Gastrocnemius medialis (tissue), 4 donors: ENCODE measurements around the gene CDH4. TPM values are rescaled to one million over a fixed set of nuclear protein-coding genes. Genes with fewer than 3 reads are reported as not detected.

Experiments used
- ATAC-seq, 2 donors: fragments of 150-250 bp; one replicate each; pipeline ENCODE4 v1.9.1; 2016
- DNase-seq, 2 donors: peaks; one replicate each; pipeline ENCODE4 v3.0.0-alpha.2; 2019
- H3K27ac ChIP-seq, 4 donors: fragments of 200-600 bp; sonication (generic); 1 replicate in 1 of 4; 2 replicates in 3 of 4; pipeline ENCODE4 v1.5.1; 2016 to 2018; ENCODE audit warnings: mild to moderate bottlenecking in 2 of 4, moderate library complexity in 1 of 4
- H3K27me3 ChIP-seq, 3 donors: fragments of 200-600 bp; sonication (generic) in 2 of 3; 1 replicate in 1 of 3; 2 replicates in 2 of 3; pipeline versions ENCODE4 v1.5.1 to v1.6.0; 2016 to 2019; ENCODE audit warnings: mild to moderate bottlenecking in 1 of 3, moderate library complexity in 1 of 3
- H3K36me3 ChIP-seq, 2 donors: fragments of 200-600 bp; sonication (generic) in 1 of 2; one replicate each; pipeline ENCODE4 v1.5.1; 2017 to 2018
- H3K4me1 ChIP-seq, 2 donors: fragments of 200-600 bp; sonication (generic) in 1 of 2; one replicate each; pipeline ENCODE4 v1.5.1; 2016 to 2017; ENCODE audit warnings: mild to moderate bottlenecking in 2 of 2
- H3K4me3 ChIP-seq, 4 donors: fragments of 200-600 bp; sonication (generic) in 3 of 4; 1 replicate in 1 of 4; 2 replicates in 3 of 4; pipeline ENCODE4 v1.5.1; 2016 to 2019; ENCODE audit warnings: mild to moderate bottlenecking in 2 of 4
- H3K9me3 ChIP-seq, 3 donors: fragments of 200-600 bp; sonication (generic) in 2 of 3; 1 replicate in 1 of 3; 2 replicates in 2 of 3; pipeline ENCODE4 v1.5.1; 2016 to 2019
- CTCF ChIP-seq, 5 experiments: fragments of 450-650 bp in 3 of 5; fragments of 200-600 bp in 2 of 5; sonication (generic) in 2 of 5; IDR thresholded peaks in 4 of 5; conservative IDR thresholded peaks in 1 of 5; 1 replicate in 4 of 5; 2 replicates in 1 of 5; pipeline ENCODE4 v1.5.1; 2016 to 2019; ENCODE audit warnings: antibody characterized with exemption in 5 of 5, mild to moderate bottlenecking in 3 of 5, moderate library complexity in 3 of 5
- POLR2A ChIP-seq, 2 donors: fragments of 450-650 bp; IDR thresholded peaks; one replicate each; pipeline ENCODE4 v1.6.1; 2017; ENCODE audit warnings: antibody characterized with exemption in 2 of 2, mild to moderate bottlenecking in 2 of 2, moderate library complexity in 2 of 2
- in situ Hi-C, 4 donors: fragments of 200-750 bp; cut with MboI; loops; one replicate each; pipeline versions ENCODE4 v1.15.0 to v1.8.0; 2017; ENCODE audit warnings: low sequenced_read_pairs in 4 of 4
- intact Hi-C: fragments of 100-400 bp; cut with DNase I; formaldehyde crosslinking; loops from one replicate; pipeline ENCODE4 v1.15.1; 2023; ENCODE audit warnings: low total_unique reads
- total RNA-seq, 4 donors: library from RNA; depleted of rRNA; stranded (reverse); fragments of >200 nt; gene quantifications; one replicate each; pipeline versions ENCODE4 v1.1.0 to v1.2.3, GENCODE V29; 2016

The CDH4 gene
- total RNA-seq, 4 donors from 2014 or later = 0.38 to 1.2 (median 0.86) TPM

DNA sequence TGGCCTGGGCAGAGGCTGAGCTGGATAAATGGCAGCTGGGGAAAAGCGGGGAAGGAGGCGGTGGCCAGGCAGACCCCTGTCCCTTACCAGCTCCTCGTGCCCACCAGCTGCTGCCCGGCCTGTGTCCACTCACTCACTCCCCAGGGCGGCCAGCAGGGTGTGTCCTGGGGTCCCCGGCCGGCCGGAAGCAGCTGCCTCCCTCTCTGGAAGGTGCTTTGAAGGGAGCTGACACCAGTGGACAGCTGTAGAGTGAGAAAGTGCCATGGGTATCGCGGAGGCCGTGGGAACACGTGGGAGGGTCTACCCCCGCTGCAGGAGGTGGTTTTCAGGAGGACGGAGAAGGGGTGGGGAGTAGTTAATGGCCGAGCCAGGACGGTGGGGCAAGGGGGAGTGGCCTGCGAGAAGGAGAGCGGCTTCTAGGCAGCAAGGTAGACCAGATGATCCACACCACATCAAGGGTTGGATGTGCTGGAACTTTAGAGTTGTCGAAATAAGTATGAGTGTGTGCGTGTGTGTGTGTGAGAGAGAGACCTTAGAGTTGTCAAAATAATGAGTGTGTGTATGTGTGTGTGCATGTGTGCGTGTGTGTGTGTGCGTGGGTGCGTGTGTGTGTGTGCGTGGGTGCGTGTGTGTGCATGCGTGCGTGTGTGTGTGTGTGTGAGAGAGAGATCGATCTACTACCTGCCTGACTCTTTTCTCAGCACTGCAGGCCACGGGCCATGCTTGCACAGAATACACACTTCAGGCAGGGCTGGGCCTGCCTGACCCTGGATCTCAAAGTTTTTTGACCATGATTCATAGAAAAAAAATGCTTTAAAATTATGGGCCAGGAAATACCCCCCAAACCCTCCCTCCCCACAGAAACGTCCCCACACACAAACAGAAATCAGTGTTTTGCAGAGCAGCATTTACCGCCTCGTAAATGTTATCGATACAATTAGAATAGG lies 43.9 kb downstream of the CDH4 start:
- no peaks in the 10 kb centered on the region for H3K9me3 ChIP-seq
- H3K4me1 ChIP-seq = no peaks in the 10 kb centered on the region
- no peaks in the 10 kb centered on the region for H3K27me3 ChIP-seq
- H3K27ac ChIP-seq = no peak overlapping the region
- in situ Hi-C loops (no loop called here), intact Hi-C loops (no loop called here)
- no peaks in the 10 kb centered on the region for H3K36me3 ChIP-seq
- TF ChIP-seq CTCF (IDR thresholded peaks at IDR 0.05 in 4 of 5, conservative IDR thresholded peaks at IDR 0.05 in 1 of 5) (no peak), POLR2A (IDR thresholded peaks at IDR 0.05) (no peak)
- H3K4me3 ChIP-seq = no peak overlapping the region
- no peak for DNase-seq
- no peak for ATAC-seq

DNA sequence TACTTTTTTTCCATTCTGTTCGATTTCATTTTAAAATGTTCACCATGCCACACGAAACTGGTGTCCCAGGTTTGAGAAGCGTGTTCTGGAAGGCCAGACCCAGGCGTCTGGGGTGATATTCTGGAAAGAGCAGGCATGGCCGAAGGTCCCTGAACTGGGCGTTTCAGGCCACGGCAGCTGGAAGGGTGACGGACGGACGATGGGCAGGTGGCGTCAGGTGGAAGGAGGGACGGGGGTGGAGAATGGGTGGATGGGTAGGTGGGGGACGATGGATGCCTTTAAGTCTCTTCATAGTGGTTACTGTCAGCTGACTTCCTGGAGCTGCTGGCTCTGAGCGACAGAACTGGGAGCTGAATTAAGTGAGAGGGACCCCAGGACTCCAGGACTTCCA lies 44.6 kb downstream of the CDH4 start:
- in situ Hi-C loops = no loop called here
- H3K9me3 ChIP-seq = no peaks in the 10 kb centered on the region
- no peak for TF ChIP-seq POLR2A (IDR thresholded peaks at IDR 0.05)
- TF ChIP-seq CTCF (IDR thresholded peaks at IDR 0.05 in 4 of 5, conservative IDR thresholded peaks at IDR 0.05 in 1 of 5) = no peak

GRCh38 chr20:61297491-61297890 lies 45.4 kb downstream of the CDH4 start:
- Histone ChIP-seq H3K9me3 (no peaks in the 10 kb centered on the region), H3K27ac (no peak overlapping the region), H3K27me3 (no peaks in the 10 kb centered on the region), H3K4me3 (no peak overlapping the region), H3K4me1 (no peaks in the 10 kb centered on the region), H3K36me3 (no peaks in the 10 kb centered on the region)
- intact Hi-C loops = no loop called here
- DNase-seq = no peak
- TF ChIP-seq POLR2A (IDR thresholded peaks at IDR 0.05) (no peak), CTCF (IDR thresholded peaks at IDR 0.05 in 4 of 5, conservative IDR thresholded peaks at IDR 0.05 in 1 of 5) (no peak)
- in situ Hi-C loops = no loop called here
- no peak for ATAC-seq

More for the DNA sequence above, 44.6 kb downstream of the CDH4 start:
- intact Hi-C loops = no loop called here
- ATAC-seq (no peak), DNase-seq (no peak)
- Histone ChIP-seq H3K36me3 (no peaks in the 10 kb centered on the region), H3K27ac (no peak overlapping the region), H3K27me3 (no peaks in the 10 kb centered on the region), H3K4me3 (no peak overlapping the region), H3K4me1 (no peaks in the 10 kb centered on the region)

GRCh38 chr20:61297986-61298385 lies 45.9 kb downstream of the CDH4 start:
- DNase-seq = no peak
- Histone ChIP-seq H3K36me3 (no peaks in the 10 kb centered on the region), H3K27me3 (no peaks in the 10 kb centered on the region), H3K27ac (no peak overlapping the region), H3K4me3 (no peak overlapping the region), H3K9me3 (no peaks in the 10 kb centered on the region), H3K4me1 (no peaks in the 10 kb centered on the region)
- intact Hi-C loops (no loop called here), in situ Hi-C loops (no loop called here)
- TF ChIP-seq CTCF (IDR thresholded peaks at IDR 0.05 in 4 of 5, conservative IDR thresholded peaks at IDR 0.05 in 1 of 5) = no peak
- TF ChIP-seq POLR2A (IDR thresholded peaks at IDR 0.05) = no peak
- no peak for ATAC-seq
